ENCODE measurements around the gene APBB1. TPM values are rescaled to one million over a fixed set of nuclear protein-coding genes. Genes with fewer than 3 reads are reported as not detected.

The APBB1 gene
- total RNA-seq, 1 experiment from 2014 or later, result 0.90 TPM

GRCh38 chr11:6420677-6421076, 1.8 kb upstream of the APBB1 start:
- H3F3A ChIP-seq (ENCODE audit: insufficient read depth, low read depth), result no peaks in the 10 kb centered on the region
- TF ChIP-seq EZH2 (IDR thresholded peaks at IDR 0.05; ENCODE audit: low read depth), result no peak
- TF ChIP-seq CTCF (conservative IDR thresholded peaks at IDR 0.05), result no peak
- H3K4me2 ChIP-seq, result no peak overlapping the region
- H4K20me1 ChIP-seq (ENCODE audit: insufficient read depth), result no peaks in the 10 kb centered on the region
- intact Hi-C loops (cut with micrococcal nuclease; ENCODE audit: unreplicated experiment), result no loop called here
- H3K36me3 ChIP-seq (ENCODE audit: low read depth), result no peaks in the 10 kb centered on the region
- BruUV-seq (replicated peaks), result no TSS peak
- no peak overlapping the region for H2AFZ ChIP-seq
- H3K79me2 ChIP-seq (ENCODE audit: low read depth), result no peaks in the 10 kb centered on the region
- H3K27me3 ChIP-seq (ENCODE audit: insufficient read depth, low read depth), result peaks cover 21% of the 10 kb centered on the region; the same call in 1 of the 2 replicates
- H3K4me3 ChIP-seq, result no peak overlapping the region
- H3K27ac ChIP-seq, result no peak overlapping the region
- H3K9me2 ChIP-seq (ENCODE audit: insufficient read depth), result no peaks in the 10 kb centered on the region
- ChIA-PET CTCF (no interaction called here), POLR2A (ENCODE audit: unreplicated experiment) (interaction anchor here (0.7 kb wide), 1 partner anchor 74 kb away, joined by 3 read pairs; no protein-coding TSS in a partner anchor)
- no peaks in the 10 kb centered on the region for H3K9me3 ChIP-seq (ENCODE audit: insufficient read depth, low read depth)
- no peaks in the 10 kb centered on the region for H3K4me1 ChIP-seq (replicated peaks; ENCODE audit: insufficient read depth)
- DNase-seq, result no peak

GRCh38 chr11:6418557-6419008, 311 bp downstream of the APBB1 start:
- BruUV-seq (replicated peaks), result no TSS peak
- no peaks in the 10 kb centered on the region for H3K79me2 ChIP-seq (ENCODE audit: low read depth)
- H3K36me3 ChIP-seq (ENCODE audit: low read depth), result no peaks in the 10 kb centered on the region
- ChIA-PET POLR2A (ENCODE audit: unreplicated experiment) (no interaction called here), CTCF (no interaction called here)
- no peaks in the 10 kb centered on the region for H3K9me3 ChIP-seq (ENCODE audit: insufficient read depth, low read depth)
- no peaks in the 10 kb centered on the region for H3F3A ChIP-seq (ENCODE audit: insufficient read depth, low read depth)
- H3K4me2 ChIP-seq, result peak overlapping the region; percentile 58; the same call in 1 of the 2 replicates
- H3K27ac ChIP-seq, result no peak overlapping the region
- H3K4me1 ChIP-seq (replicated peaks; ENCODE audit: insufficient read depth), result no peaks in the 10 kb centered on the region
- no peak for DNase-seq
- intact Hi-C loops (cut with micrococcal nuclease; ENCODE audit: unreplicated experiment), result no loop called here
- H3K4me3 ChIP-seq, result peak overlapping the region; percentile 49; the same call in 1 of the 2 replicates
- no peaks in the 10 kb centered on the region for H4K20me1 ChIP-seq (ENCODE audit: insufficient read depth)
- no peak for TF ChIP-seq CTCF (conservative IDR thresholded peaks at IDR 0.05)
- no peak for TF ChIP-seq EZH2 (IDR thresholded peaks at IDR 0.05; ENCODE audit: low read depth)
- H2AFZ ChIP-seq, result no peak overlapping the region
- no peaks in the 10 kb centered on the region for H3K9me2 ChIP-seq (ENCODE audit: insufficient read depth)
- peaks cover 21% of the 10 kb centered on the region; the same call in 1 of the 2 replicates for H3K27me3 ChIP-seq (ENCODE audit: insufficient read depth, low read depth)

- Histone ChIP-seq H3K4me2 (no peak overlapping the region), H3K36me3 (ENCODE audit: low read depth) (no peaks in the 10 kb centered on the region), H2AFZ (no peak overlapping the region), H3F3A (ENCODE audit: insufficient read depth, low read depth) (no peaks in the 10 kb centered on the region), H4K20me1 (ENCODE audit: insufficient read depth) (no peaks in the 10 kb centered on the region), H3K9me2 (ENCODE audit: insufficient read depth) (no peaks in the 10 kb centered on the region), H3K27ac (no peak overlapping the region), H3K4me1 (replicated peaks; ENCODE audit: insufficient read depth) (no peaks in the 10 kb centered on the region), H3K79me2 (ENCODE audit: low read depth) (no peaks in the 10 kb centered on the region), H3K4me3 (no peak overlapping the region), H3K9me3 (ENCODE audit: insufficient read depth, low read depth) (no peaks in the 10 kb centered on the region), H3K27me3 (ENCODE audit: insufficient read depth, low read depth) (peaks cover 21% of the 10 kb centered on the region; the same call in 1 of the 2 replicates)
- CTCF ChIA-PET, result no interaction called here
- POLR2A ChIA-PET (ENCODE audit: unreplicated experiment), result no interaction called here
- BruUV-seq (replicated peaks), result no TSS peak
- TF ChIP-seq EZH2 (IDR thresholded peaks at IDR 0.05; ENCODE audit: low read depth), result no peak
- no peak for TF ChIP-seq CTCF (conservative IDR thresholded peaks at IDR 0.05)
- intact Hi-C loops (cut with micrococcal nuclease; ENCODE audit: unreplicated experiment), result no loop called here
- no peak for DNase-seq
Observed at GRCh38 chr11:6417907-6418556, 862 bp downstream of the APBB1 start.
